ENCODE measurements around the gene SOX1. TPM values are rescaled to one million over a fixed set of nuclear protein-coding genes. Genes with fewer than 3 reads are reported as not detected.

The SOX1 gene
- total RNA-seq, 1 experiment from 2014 or later = 0.15 TPM

GRCh38 chr13:112062571-112063570 lies 4.1 kb upstream of the SOX1 start (continued):
- TF ChIP-seq ATF2 (CRISPR knock-in tag; IDR thresholded peaks at IDR 0.05; ENCODE audit: borderline replicate concordance, low read depth) (no peak), ATF6 (CRISPR knock-in tag; IDR thresholded peaks at IDR 0.05) (no peak), FOXK1 (CRISPR knock-in tag; IDR thresholded peaks at IDR 0.05) (peak; percentile 56; the same call in 1 of the 2 replicates), USF1 (CRISPR knock-in tag; IDR thresholded peaks at IDR 0.05) (no peak), JUN (CRISPR knock-in tag; IDR thresholded peaks at IDR 0.05) (no peak), ESRRA (CRISPR knock-in tag; IDR thresholded peaks at IDR 0.05; ENCODE audit: borderline replicate concordance) (no peak), NR2C2 (CRISPR knock-in tag; IDR thresholded peaks at IDR 0.05) (no peak), IRF2 (CRISPR knock-in tag; IDR thresholded peaks at IDR 0.05; ENCODE audit: borderline replicate concordance, low read depth) (no peak), NFYB (CRISPR knock-in tag; conservative IDR thresholded peaks at IDR 0.05; ENCODE audit: low read depth) (no peak), E2F4 (CRISPR knock-in tag; IDR thresholded peaks at IDR 0.05; ENCODE audit: borderline replicate concordance, low read depth) (peak; percentile 38; the same call in 1 of the 2 replicates), SOX15 (CRISPR knock-in tag; IDR thresholded peaks at IDR 0.05) (no peak), MYBL2 (CRISPR knock-in tag; IDR thresholded peaks at IDR 0.05) (no peak), ZNF232 (CRISPR knock-in tag; IDR thresholded peaks at IDR 0.05) (no peak), ZBTB21 (CRISPR knock-in tag; IDR thresholded peaks at IDR 0.05; ENCODE audit: borderline replicate concordance) (no peak), ELF4 (CRISPR knock-in tag; IDR thresholded peaks at IDR 0.05; ENCODE audit: low read depth) (no peak), CTCF (IDR thresholded peaks at IDR 0.05) (0 out of 2 replicates have a peak, but pooled peaks have one; percentile 47), KAT7 (CRISPR knock-in tag; IDR thresholded peaks at IDR 0.05; ENCODE audit: borderline replicate concordance) (no peak), RELA (CRISPR knock-in tag; IDR thresholded peaks at IDR 0.05; ENCODE audit: borderline replicate concordance) (no peak), SP1 (CRISPR knock-in tag; conservative IDR thresholded peaks at IDR 0.05) (no peak)
